HG03108 (cell line): ENCODE data around the gene CGNL1.

ENCODE experiments used
- ATAC-seq: cut with Tn5 transposase; IDR thresholded peaks from one replicate; pipeline ENCODE4 v1.9.1; 2021; ENCODE audit warnings: moderate library complexity; ENCODE audit not compliant: unreplicated experiment

Gene CGNL1

DNA sequence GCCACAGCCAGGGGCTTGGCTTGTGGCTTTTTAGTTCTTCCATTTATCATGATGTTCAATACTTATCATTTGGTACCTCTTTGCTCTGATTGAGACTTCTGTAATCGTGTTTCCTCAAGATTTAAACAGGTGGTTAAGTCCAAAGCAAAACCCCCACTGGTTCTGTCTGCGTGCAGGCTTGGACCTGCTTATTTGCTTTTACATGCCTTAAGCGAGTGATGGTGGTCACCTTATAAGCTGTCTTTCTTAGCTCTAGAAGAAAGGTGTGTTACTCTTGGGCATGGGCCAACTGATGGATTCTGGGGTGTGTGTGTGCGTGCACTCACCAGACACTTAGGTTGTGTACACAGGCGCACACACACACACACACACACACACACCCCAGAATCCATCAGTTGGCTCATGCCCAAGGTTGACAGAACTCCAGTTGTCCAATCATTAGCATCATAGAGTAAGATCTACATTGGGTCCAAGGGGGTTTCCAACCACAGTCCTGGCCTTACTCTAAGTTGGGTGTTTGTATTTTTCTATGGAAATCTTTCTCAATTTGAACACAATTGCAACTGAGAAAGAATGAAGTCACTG lies 216.6 kb downstream of the CGNL1 start:
- ATAC-seq = no peak

DNA sequence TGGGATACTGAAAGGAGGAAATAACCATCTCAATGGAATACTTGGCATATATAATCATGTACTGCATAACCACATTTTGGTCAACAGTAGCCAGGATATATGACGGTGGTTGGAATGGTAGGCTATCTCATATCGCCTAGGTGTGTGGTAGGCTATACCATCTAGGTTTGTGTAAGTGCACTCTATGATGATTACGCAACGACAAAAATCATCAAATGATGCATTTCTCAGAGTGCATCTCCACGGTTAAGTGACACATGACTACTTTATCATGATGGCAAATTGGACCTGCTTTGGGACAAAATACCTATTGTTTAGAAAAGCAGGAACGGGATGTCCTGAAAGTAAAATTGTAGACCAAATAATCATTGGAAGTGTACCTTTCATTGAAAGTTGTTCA lies 218.2 kb downstream of the CGNL1 start:
- no peak for ATAC-seq

DNA sequence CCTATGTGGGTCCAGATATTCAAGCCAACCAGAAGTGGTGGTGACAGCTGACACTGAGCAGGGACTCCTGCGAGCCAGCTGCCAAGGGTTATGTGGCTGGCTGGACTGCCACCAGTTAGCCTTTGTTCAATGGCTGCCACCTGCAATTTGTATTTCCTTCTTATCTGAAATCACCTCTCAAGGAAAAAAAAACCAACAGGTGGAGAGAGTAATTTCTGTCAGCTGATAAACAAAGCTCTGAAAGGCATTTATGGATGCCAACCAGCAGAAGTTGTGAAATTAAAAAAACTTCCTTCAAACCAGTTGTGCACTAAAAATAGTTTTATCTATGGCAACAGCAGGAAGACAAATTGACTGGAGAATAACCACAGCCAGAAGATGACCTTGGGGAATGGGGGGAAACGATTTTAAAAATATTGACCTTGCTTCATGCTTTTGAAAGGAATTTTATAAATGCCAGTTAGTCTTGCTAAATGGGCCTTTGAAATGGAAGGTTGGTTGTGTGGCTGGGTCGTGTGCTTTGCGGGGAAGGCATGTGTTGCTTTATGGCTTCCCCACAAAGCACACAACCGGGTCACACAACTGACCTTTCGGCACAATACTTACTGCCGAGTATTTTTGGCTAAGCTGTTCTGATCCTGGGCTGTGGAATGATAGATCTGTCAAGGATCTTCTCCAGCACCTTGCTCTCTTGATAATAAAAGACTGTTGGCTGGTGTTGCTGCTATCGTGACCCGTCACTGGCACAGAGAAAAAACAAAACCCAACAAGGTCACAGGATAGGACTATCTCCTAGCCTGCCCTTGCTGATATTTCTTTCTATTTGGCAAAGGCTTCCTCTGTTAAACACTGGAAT lies 218.9 kb downstream of the CGNL1 start:
- no peak for ATAC-seq

DNA sequence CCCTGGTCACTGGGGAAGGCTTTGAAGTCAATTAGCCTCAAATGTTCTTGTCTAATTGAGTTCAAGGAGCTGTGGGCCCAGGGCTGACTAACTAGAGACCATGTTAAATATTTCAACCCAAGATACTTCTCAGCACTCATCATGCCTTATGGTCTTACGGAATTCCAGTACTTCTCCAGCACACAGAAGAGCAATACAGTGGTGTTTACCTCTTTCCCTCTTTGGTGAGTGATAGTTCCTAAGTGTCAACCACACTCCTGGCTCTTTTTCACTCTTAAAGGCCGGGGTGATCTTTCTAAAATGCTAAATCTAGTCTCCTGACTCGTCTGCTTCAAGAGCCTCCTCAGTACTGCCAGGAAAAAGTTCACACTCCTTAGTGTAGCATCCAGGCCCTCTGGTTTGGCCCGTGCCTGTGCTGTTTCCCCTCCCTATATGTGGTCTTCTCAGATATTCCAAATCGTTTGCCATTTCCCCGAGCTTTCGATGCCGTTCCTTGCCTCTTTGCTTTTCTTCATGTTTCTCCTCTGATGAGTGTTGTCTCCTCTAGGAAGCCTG lies 220.1 kb downstream of the CGNL1 start:
- no peak for ATAC-seq

DNA sequence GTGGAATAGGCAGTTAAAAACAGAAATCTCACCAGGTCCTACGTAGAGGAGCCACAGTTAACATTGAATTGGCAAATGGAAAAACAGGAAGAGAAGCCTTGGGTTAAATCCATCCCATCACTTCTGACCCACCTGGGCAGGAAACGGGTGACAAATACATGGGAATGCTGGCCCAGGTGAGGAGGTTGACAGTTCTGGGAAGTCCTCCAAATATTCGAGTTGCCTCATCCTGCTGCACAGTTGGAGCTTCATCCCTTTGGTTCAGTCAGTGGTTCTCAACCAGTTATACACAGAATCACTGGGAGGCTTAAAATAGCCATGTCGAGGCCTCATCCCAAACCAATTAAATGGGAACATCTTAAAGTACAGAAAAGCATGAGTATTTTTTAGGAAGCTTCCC lies 220.7 kb downstream of the CGNL1 start:
- ATAC-seq = no peak

DNA sequence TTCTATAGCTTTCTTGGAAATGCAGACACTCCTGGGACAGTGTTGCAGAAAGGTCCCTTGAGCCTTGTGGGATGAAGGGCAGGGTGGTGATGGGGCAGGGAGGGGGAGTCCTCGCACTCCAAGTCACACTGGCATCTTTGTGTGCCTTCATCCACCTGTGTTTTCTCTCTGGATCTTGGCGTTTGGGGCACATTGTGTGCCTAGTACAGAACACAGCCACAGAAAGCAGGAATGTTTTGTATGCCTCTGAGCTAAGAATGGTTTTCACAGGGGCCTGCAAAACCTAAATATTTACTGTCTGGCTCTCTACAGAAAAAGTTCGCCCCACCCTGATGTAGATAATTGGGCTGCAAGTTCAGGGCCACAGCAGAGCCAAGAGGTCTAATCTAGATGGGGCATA lies 221.1 kb downstream of the CGNL1 start:
- ATAC-seq = no peak

DNA sequence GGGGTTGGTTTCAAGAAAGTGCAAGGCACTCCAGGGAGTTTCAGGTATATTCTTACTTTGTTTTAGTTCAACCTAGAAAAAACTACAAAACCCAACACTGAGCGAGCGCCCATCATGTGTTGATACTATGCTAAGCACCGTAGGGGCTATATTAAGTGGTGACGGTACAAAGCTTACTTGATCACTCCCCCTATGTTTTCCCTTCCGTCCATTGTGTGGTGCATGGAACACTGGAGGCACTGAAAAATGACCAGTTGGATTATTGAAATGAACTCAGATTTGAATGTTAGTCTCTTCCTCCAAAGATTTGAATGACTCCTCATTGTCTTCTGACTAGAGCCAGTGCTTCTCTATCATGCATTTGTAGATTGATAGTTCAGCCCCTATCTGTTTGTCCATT lies 222.0 kb downstream of the CGNL1 start:
- no peak for ATAC-seq

DNA sequence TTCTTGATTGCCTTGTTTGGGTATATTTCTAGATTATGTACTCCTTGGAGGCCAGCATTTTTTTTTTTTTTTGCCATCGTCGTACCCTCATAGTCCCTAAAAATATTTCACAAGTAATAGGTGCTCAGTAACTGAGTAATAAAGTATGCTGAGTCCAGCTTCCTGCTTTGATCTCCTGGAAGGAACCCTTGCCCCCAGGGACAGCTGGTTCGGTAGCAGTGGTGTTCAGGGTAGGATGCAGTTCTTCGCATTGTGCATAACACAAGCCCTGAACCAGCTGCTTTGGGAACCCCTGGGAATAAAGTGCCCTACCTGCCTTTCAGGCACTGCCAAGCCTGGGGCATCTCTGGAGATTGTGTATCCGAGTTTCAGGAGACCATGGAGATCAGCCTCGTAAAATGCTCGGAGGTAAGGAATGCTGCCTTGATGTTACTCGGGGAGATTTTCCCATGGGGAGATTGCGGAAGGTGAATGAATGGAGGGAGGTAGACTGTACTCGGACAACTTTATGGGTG lies 223.0 kb downstream of the CGNL1 start:
- no peak for ATAC-seq

DNA sequence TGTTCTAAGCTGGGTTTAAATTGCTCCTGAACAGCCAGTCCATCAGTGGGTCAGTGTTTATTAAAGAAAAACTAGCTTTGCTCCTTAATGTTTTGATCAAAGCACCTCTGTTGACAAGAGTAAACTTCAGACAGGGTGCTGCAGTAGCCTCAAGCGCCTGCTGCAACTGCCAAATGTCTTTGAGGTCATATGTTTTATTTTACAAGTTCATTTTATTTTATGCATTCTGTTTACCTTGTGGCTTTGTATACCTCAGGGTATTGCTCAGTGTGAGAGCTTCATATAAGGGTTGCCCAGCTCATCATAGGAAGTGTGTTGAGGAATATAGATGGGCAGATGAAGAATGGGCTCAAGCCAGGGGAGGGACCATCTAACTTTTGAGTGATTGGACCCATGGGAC lies 223.9 kb downstream of the CGNL1 start:
- no peak for ATAC-seq
